ENCODE measurements around the gene RNF44. TPM values are rescaled to one million over a fixed set of nuclear protein-coding genes. Genes with fewer than 3 reads are reported as not detected.

RNF44 gene
- total RNA-seq, 1 donor from 2014 or later: 28.2 TPM

DNA sequence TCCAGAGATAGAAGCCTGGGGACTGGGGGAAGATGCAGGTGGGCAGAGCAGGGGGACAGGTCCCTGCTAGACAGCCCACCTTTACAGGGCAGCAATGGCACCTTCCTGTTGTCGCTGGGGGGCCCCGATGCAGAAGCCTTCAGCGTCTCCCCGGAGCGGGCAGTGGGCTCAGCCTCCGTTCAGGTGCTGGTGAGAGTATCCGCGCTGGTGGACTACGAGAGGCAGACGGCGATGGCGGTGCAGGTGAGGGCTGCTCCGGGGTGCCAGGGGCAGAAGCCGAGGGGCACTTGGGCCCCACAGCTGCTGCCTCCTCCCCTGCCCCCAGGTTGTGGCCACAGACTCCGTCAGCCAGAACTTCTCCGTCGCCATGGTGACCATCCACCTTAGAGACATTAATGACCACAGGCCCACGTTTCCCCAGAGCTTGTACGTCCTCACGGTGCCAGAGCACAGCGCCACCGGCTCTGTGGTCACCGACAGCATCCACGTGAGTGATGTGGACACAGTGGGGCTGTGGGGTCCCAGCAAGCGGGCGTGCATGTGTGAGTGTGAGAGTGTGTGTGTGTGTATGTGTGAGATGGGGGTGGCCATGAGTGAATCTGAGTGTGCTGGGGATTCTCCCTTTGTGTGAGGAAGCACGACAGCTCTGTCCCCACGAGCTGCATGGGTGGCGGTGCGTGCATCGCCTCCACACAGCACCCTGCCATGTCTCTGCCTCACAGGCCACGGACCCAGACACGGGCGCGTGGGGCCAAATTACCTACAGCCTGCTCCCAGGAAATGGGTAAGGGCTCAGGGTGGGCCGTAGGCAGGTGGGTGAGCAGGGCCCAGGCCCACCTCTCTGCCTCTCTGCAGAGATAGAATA, 40.3 kb upstream of the RNF44 start:
- DNase-seq: no peak
- Histone ChIP-seq H3K36me3 (no peaks in the 10 kb centered on the region), H3K4me1 (no peaks in the 10 kb centered on the region), H3K27ac (replicated peaks) (no peak overlapping the region), H3K4me3 (no peak overlapping the region), H3K9me3 (replicated peaks) (no peaks in the 10 kb centered on the region), H3K27me3 (ENCODE audit: low read depth) (peaks cover 33% of the 10 kb centered on the region)
- intact Hi-C loops (cut with micrococcal nuclease): no loop called here
- TF ChIP-seq, protein P1, sequence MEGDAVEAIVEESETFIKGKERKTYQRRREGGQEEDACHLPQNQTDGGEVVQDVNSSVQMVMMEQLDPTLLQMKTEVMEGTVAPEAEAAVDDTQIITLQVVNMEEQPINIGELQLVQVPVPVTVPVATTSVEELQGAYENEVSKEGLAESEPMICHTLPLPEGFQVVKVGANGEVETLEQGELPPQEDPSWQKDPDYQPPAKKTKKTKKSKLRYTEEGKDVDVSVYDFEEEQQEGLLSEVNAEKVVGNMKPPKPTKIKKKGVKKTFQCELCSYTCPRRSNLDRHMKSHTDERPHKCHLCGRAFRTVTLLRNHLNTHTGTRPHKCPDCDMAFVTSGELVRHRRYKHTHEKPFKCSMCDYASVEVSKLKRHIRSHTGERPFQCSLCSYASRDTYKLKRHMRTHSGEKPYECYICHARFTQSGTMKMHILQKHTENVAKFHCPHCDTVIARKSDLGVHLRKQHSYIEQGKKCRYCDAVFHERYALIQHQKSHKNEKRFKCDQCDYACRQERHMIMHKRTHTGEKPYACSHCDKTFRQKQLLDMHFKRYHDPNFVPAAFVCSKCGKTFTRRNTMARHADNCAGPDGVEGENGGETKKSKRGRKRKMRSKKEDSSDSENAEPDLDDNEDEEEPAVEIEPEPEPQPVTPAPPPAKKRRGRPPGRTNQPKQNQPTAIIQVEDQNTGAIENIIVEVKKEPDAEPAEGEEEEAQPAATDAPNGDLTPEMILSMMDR (IDR thresholded peaks at IDR 0.05; ENCODE audit: borderline replicate concordance): no peak

DNA sequence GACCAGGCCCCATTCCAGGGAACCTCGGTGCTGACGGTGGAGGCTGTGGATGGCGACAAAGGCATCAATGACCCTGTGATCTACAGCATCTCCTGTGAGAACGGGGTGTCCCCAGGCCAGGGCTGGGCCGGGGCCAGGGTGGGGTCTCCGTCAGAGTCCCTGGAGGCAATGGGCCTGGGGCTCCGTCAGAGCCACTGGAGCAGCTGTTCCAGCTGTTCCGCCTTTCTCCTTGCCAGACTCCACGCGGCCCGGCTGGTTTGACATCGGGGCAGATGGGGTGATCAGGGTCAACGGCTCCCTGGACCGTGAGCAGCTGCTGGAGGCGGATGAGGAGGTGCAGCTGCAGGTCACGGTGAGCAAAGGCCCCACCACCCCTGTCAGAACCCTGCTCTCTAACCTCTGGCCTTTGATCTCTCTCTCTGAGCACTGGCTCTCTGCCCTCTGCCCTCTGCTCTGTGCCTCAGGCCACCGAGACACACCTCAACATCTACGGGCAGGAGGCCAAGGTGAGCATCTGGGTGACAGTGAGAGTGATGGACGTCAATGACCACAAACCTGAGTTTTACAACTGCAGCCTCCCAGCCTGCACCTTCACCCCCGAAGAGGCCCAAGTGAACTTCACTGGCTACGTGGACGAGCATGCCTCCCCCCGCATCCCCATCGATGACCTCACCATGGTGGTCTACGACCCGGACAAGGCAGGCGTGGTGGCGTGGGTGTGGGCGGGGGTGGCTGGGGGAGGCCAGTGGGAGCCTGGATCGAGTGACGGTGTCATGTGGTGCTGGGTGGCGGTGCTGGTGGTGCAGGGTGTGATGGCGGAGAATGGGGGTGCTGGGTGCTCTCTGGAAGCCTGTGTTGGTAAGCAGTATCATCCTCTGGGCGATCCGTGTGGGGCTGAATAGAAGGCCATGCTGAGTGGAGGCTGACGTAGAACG, 38.6 kb upstream of the RNF44 start:
- no peak for DNase-seq
- TF ChIP-seq, protein P1 (IDR thresholded peaks at IDR 0.05; ENCODE audit: borderline replicate concordance): no peak
- Histone ChIP-seq H3K27ac (replicated peaks) (no peak overlapping the region), H3K27me3 (ENCODE audit: low read depth) (peaks cover 51% of the 10 kb centered on the region), H3K9me3 (replicated peaks) (no peaks in the 10 kb centered on the region), H3K36me3 (no peaks in the 10 kb centered on the region), H3K4me1 (no peaks in the 10 kb centered on the region), H3K4me3 (no peak overlapping the region)
- intact Hi-C loops (cut with micrococcal nuclease): no loop called here

DNA sequence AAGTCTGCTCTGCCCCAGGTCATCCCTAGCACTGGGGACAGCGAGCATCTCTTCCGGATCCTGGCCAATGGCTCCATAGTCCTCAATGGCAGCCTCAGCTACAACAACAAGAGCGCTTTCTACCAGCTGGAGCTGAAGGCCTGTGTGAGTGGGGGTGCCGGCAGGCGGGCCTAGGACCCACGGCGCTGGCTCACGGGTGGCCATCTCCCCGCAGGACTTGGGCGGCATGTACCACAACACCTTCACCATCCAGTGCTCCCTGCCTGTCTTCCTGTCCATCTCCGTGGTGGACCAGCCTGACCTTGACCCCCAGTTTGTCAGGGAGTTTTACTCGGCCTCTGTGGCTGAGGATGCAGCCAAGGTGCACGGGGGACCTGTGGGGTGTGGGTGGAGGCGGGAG, 37.9 kb upstream of the RNF44 start:
- no peak overlapping the region for H3K4me3 ChIP-seq
- intact Hi-C loops (cut with micrococcal nuclease): no loop called here
- no peaks in the 10 kb centered on the region for H3K9me3 ChIP-seq (replicated peaks)
- H3K36me3 ChIP-seq: no peaks in the 10 kb centered on the region
- TF ChIP-seq, protein P1 (IDR thresholded peaks at IDR 0.05; ENCODE audit: borderline replicate concordance): no peak
- peaks cover 58% of the 10 kb centered on the region for H3K27me3 ChIP-seq (ENCODE audit: low read depth)
- no peaks in the 10 kb centered on the region for H3K4me1 ChIP-seq
- no peak overlapping the region for H3K27ac ChIP-seq (replicated peaks)
- no peak for DNase-seq

DNA sequence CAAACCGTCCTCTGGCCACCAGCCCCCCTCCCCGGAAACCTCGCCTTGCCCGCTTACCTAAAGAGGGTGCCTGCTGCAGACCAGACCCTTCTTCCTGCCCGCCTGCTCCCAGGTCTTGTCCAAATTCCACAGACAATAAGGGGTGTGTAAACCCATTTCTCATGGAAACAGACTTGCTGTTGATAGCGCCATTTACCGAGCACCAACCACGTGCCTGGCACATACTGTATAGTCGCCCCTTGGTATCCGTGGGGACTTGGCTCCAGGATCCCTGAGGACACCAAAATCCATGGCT, 37.0 kb upstream of the RNF44 start:
- H3K4me1 ChIP-seq: no peaks in the 10 kb centered on the region
- TF ChIP-seq, protein P1 (IDR thresholded peaks at IDR 0.05; ENCODE audit: borderline replicate concordance): peak; percentile 15
- intact Hi-C loops (cut with micrococcal nuclease): no loop called here
- H3K27ac ChIP-seq (replicated peaks): no peak overlapping the region
- H3K9me3 ChIP-seq (replicated peaks): no peaks in the 10 kb centered on the region
- peaks cover 65% of the 10 kb centered on the region for H3K27me3 ChIP-seq (ENCODE audit: low read depth)
- no peaks in the 10 kb centered on the region for H3K36me3 ChIP-seq
- no peak for DNase-seq
- no peak overlapping the region for H3K4me3 ChIP-seq

DNA sequence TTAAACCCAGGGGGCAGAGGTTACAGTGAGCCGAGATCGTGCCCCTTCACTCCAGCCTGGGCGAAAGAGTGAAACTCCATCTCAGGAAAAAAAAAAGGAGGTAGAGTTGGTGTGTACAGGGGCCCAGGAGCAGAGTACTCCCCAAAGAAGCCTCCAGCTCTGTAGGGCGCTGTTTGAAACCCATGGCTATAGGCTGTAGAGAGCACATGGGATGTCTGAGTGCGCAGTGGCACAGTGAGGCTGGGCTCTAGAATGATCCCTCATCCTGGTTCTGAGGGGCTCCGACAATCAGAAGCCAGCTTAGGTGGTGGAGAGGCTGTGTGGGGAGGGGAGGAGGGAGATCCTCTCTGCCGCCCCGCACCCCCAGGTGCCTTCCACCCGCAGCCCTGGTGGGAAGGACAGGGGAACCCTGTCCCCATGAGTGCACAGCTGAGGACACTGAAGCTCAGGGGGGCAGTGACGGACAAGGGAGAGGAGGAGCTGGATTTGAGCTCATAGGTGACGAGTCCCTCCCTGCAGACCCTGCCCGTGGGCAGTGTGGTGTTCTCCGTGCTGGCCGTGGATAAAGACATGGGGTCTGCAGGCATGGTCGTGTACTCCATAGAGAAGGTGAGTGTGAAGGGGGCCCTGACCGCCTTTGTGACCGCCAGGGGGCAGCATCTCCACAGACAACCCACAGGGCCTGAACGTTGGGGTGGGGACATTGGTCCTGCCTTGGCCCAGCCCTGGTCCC, 36.5 kb upstream of the RNF44 start:
- Histone ChIP-seq H3K9me3 (replicated peaks) (no peaks in the 10 kb centered on the region), H3K4me3 (no peak overlapping the region), H3K36me3 (no peaks in the 10 kb centered on the region), H3K4me1 (no peaks in the 10 kb centered on the region), H3K27me3 (ENCODE audit: low read depth) (peaks cover 70% of the 10 kb centered on the region), H3K27ac (replicated peaks) (no peak overlapping the region)
- intact Hi-C loops (cut with micrococcal nuclease): no loop called here
- TF ChIP-seq, protein P1 (IDR thresholded peaks at IDR 0.05; ENCODE audit: borderline replicate concordance): peak; percentile 87
- DNase-seq: peak; percentile 70
